HCT116 (cell line): ENCODE measurements around the gene CRMP1. TPM values are rescaled to one million over a fixed set of nuclear protein-coding genes. Genes with fewer than 3 reads are reported as not detected.

Source experiments
- ATAC-seq: fragments of 200-7000 bp; cut with Tn5 transposase; 2 replicates; pipeline ENCODE4 v1.9.1; 2020; ENCODE audit warnings: mild to moderate bottlenecking, moderate library complexity
- BruUV-seq: library from RNA; stranded (reverse); fragments of 400-500 nt; replicated peaks from 2 replicates; lab custom pipeline; 2021; lab: Mats Ljungman, UMichigan
- CTCF ChIA-PET: fragments of 300-600 bp; sonication (Branson Sonifier 250); formaldehyde crosslinking; loops from one replicate; lab custom pipeline; 2021; ENCODE audit warnings: antibody characterized with exemption; lab: Charles Lee
- POLR2A ChIA-PET: fragments of 300-600, 350-600 bp; sonication (Branson Sonifier 250); formaldehyde crosslinking; loops from one replicate; lab custom pipeline; 2021; ENCODE audit warnings: antibody characterized with exemption; lab: Charles Lee
- RAD21 ChIA-PET, 2 experiments: fragments of 300-600 bp; sonication (Branson Sonifier 250); formaldehyde crosslinking; loops; one replicate each; lab custom pipeline; 2023; ENCODE audit warnings: low total read pairs in 2 of 2; ENCODE audit not compliant: uncharacterized antibody in 2 of 2, unreplicated experiment in 2 of 2, low non-redundant PET in 1 of 2; lab: Charles Lee
- DNase-seq: peaks from one replicate; pipeline ENCODE4 v3.0.0-alpha.2; 2010; ENCODE audit warnings: low read depth, low spot score
- H2AFZ ChIP-seq: fragments of 200-600 bp; shearing (Covaris generic), sonication (generic); 2 replicates; pipeline ENCODE4 v1.6.1; 2017; ENCODE audit warnings: low read depth, mixed run types, mixed read lengths, antibody characterized with exemption, low read length; ENCODE audit not compliant: poor library complexity, severe bottlenecking
- H3K27ac ChIP-seq: 2 replicates; pipeline ENCODE4 v1.5.1; 2012; ENCODE audit warnings: low read depth, low read length
- H3K27me3 ChIP-seq: fragments of 200-600 bp; sonication (generic); 2 replicates; pipeline ENCODE4 v1.6.1; 2016; ENCODE audit warnings: mixed run types, low read length, mixed read lengths; ENCODE audit not compliant: insufficient read depth
- H3K36me3 ChIP-seq, 2 experiments: fragments of 200-500 bp in 1 of 2; fragments of 200-600 bp in 1 of 2; sonication (Bioruptor generic) in 1 of 2; sonication (generic) in 1 of 2; 2 replicates each; pipeline versions ENCODE4 v1.5.1 to v1.6.1; 2014 to 2016; ENCODE audit warnings: low read length in 2 of 2, inconsistent platforms in 1 of 2, mixed read lengths in 1 of 2, mixed run types in 1 of 2; ENCODE audit not compliant: insufficient read depth in 2 of 2, control insufficient read depth in 1 of 2
- H3K4me1 ChIP-seq, 2 experiments: fragments of 200-600 bp in 1 of 2; sonication (generic) in 1 of 2; 2 replicates each; pipeline versions ENCODE4 v1.5.1 to v1.6.1; 2012 to 2017; ENCODE audit warnings: low read length in 2 of 2, inconsistent platforms in 1 of 2, mild to moderate bottlenecking in 1 of 2, mixed read lengths in 1 of 2, mixed run types in 1 of 2, moderate library complexity in 1 of 2; ENCODE audit not compliant: insufficient read depth in 2 of 2, control insufficient read depth in 1 of 2
- H3K4me2 ChIP-seq: fragments of 200-600 bp; sonication (generic); 2 replicates; pipeline ENCODE4 v1.6.1; 2017; ENCODE audit warnings: mixed run types, low read length, mixed read lengths
- H3K4me3 ChIP-seq, 2 experiments: fragments of 200-600 bp in 1 of 2; sonication (generic) in 1 of 2; replicated peaks in 1 of 2; 2 replicates each; pipeline ENCODE4 v1.5.1; 2011 to 2016; ENCODE audit warnings: low read length in 2 of 2, control low read depth in 1 of 2, low read depth in 1 of 2, mild to moderate bottlenecking in 1 of 2, mixed read lengths in 1 of 2, mixed run types in 1 of 2
- H3K79me2 ChIP-seq: fragments of 200-600 bp; sonication (generic); 2 replicates; pipeline ENCODE4 v1.6.1; 2017; ENCODE audit warnings: mild to moderate bottlenecking, mixed run types, low read length, moderate library complexity, mixed read lengths; ENCODE audit not compliant: insufficient read depth
- H3K9ac ChIP-seq: fragments of 200-600 bp; sonication (generic); 2 replicates; pipeline ENCODE4 v1.6.1; 2016; ENCODE audit warnings: low read length, mixed read lengths
- H3K9me2 ChIP-seq: fragments of 200-600 bp; sonication (generic), shearing (Covaris generic); 2 replicates; pipeline ENCODE4 v1.6.1; 2017; ENCODE audit warnings: mixed run types, mild to moderate bottlenecking, moderate library complexity; ENCODE audit not compliant: insufficient read depth
- H3K9me3 ChIP-seq, 2 experiments: fragments of 200-500 bp in 1 of 2; fragments of 200-600 bp in 1 of 2; sonication (Bioruptor generic) in 1 of 2; sonication (generic) in 1 of 2; 2 replicates each; pipeline ENCODE4 v1.6.1; 2014 to 2017; ENCODE audit warnings: low read length in 2 of 2, mixed read lengths in 2 of 2, inconsistent platforms in 1 of 2, low read depth in 1 of 2, mild to moderate bottlenecking in 1 of 2, mixed run types in 1 of 2, moderate library complexity in 1 of 2; ENCODE audit not compliant: control insufficient read depth in 1 of 2, insufficient read depth in 1 of 2
- H4K20me1 ChIP-seq: fragments of 200-600 bp; sonication (generic), shearing (Covaris generic); 2 replicates; pipeline ENCODE4 v1.6.1; 2017; ENCODE audit warnings: mixed run types, mild to moderate bottlenecking, moderate library complexity; ENCODE audit not compliant: insufficient read depth
- ATF3 ChIP-seq: IDR thresholded peaks from 2 replicates; pipeline ENCODE4 v1.6.1; 2012
- CBX3 ChIP-seq: IDR thresholded peaks from 2 replicates; pipeline ENCODE4 v1.6.1; 2012; ENCODE audit warnings: low read depth
- EGR1 ChIP-seq: IDR thresholded peaks from 2 replicates; pipeline ENCODE4 v1.6.1; 2012; ENCODE audit warnings: low read depth
- ELF1 ChIP-seq: IDR thresholded peaks from 2 replicates; pipeline ENCODE4 v1.6.1; 2012; ENCODE audit warnings: low read depth, borderline replicate concordance
- FOSL1 ChIP-seq: IDR thresholded peaks from 2 replicates; pipeline ENCODE4 v1.6.1; 2012; ENCODE audit warnings: low read depth
- JUND ChIP-seq: IDR thresholded peaks from 2 replicates; pipeline ENCODE4 v1.6.1; 2012
- MAX ChIP-seq: IDR thresholded peaks from 2 replicates; pipeline ENCODE4 v1.6.1; 2012
- POLR2A ChIP-seq: IDR thresholded peaks from 2 replicates; pipeline ENCODE4 v1.7.0; 2011; ENCODE audit warnings: borderline replicate concordance; ENCODE audit not compliant: insufficient read depth, insufficient read length; ENCODE audit errors: extremely low read depth
- POLR2AphosphoS5 ChIP-seq: IDR thresholded peaks from 2 replicates; pipeline ENCODE4 v1.6.1; 2011; ENCODE audit warnings: mild to moderate bottlenecking, low read depth, low read length, moderate library complexity
- RAD21 ChIP-seq: IDR thresholded peaks from 2 replicates; pipeline ENCODE4 v1.6.1; 2012; ENCODE audit warnings: low read depth, mild to moderate bottlenecking
- REST ChIP-seq: IDR thresholded peaks from 2 replicates; pipeline ENCODE4 v1.6.1; 2012; ENCODE audit warnings: low read depth
- SIN3A ChIP-seq: IDR thresholded peaks from 2 replicates; pipeline ENCODE4 v1.6.1; 2012; ENCODE audit warnings: low read depth
- SRF ChIP-seq: IDR thresholded peaks from 2 replicates; pipeline ENCODE4 v1.6.1; 2012; ENCODE audit warnings: low read depth
- TCF7L2 ChIP-seq: IDR thresholded peaks from 2 replicates; pipeline ENCODE4 v1.7.0; 2011; ENCODE audit warnings: borderline replicate concordance, inconsistent platforms; ENCODE audit not compliant: insufficient read depth, insufficient read length; ENCODE audit errors: extremely low read depth
- YY1 ChIP-seq: IDR thresholded peaks from 2 replicates; pipeline ENCODE4 v1.6.1; 2011; ENCODE audit warnings: low read length, low read depth, moderate library complexity, mild to moderate bottlenecking; ENCODE audit not compliant: insufficient replicate concordance; ENCODE audit errors: extremely low read depth
- ZBTB33 ChIP-seq: IDR thresholded peaks from 2 replicates; pipeline ENCODE4 v1.6.1; 2011; ENCODE audit warnings: mild to moderate bottlenecking, low read length, moderate library complexity; ENCODE audit not compliant: insufficient replicate concordance; ENCODE audit errors: extremely low read depth
- ZNF274 ChIP-seq: fragments of 200-500 bp; sonication (Bioruptor generic); IDR thresholded peaks from 2 replicates; pipeline ENCODE4 v1.6.1; 2014; ENCODE audit warnings: mild to moderate bottlenecking, low read depth, low read length, inconsistent platforms
- intact Hi-C: fragments of 100-400 bp; cut with micrococcal nuclease; formaldehyde crosslinking; loops from 2 replicates; pipeline ENCODE4 v1.10.0; 2022
- total RNA-seq: library from RNA; stranded (reverse); gene quantifications from one replicate; pipeline ENCODE4 v1.2.1, GENCODE V29; 2021; ENCODE audit not compliant: unreplicated experiment

The CRMP1 gene
- total RNA-seq, 1 experiment from 2014 or later, result not detected

- intact Hi-C loops, result no loop called here
- Histone ChIP-seq H3K27ac (no peak overlapping the region), H3K27me3 (peaks cover 77% of the 10 kb centered on the region), H2AFZ (no peak overlapping the region), H3K9me3 (no peaks in the 10 kb centered on the region), H3K36me3 (no peaks in the 10 kb centered on the region), H3K4me1 (peaks cover 0 to 3% of the 10 kb centered on the region in 2 experiments; a peak in 1 of 4 replicates), H3K9me2 (no peaks in the 10 kb centered on the region), H4K20me1 (no peaks in the 10 kb centered on the region), H3K79me2 (no peaks in the 10 kb centered on the region), H3K4me2 (no peak overlapping the region), H3K9ac (no peak overlapping the region), H3K4me3 (no peak overlapping the region)
- no TSS peak for BruUV-seq
- DNase-seq (no peak), ATAC-seq (no peak)
- ChIA-PET CTCF (no interaction called here), POLR2A (no interaction called here), RAD21 (no interaction called here)
- TF ChIP-seq ELF1 (no peak), POLR2A (no peak), YY1 (no peak), POLR2AphosphoS5 (no peak), REST (no peak), ZBTB33 (no peak), CBX3 (no peak), JUND (no peak), ATF3 (no peak), ZNF274 (no peak), SIN3A (no peak), FOSL1 (no peak), RAD21 (no peak), SRF (no peak), MAX (no peak), TCF7L2 (no peak), EGR1 (no peak)
Observed at GRCh38 chr4:5931526-5931925, 38.6 kb upstream of the CRMP1 start.
